IPS DF 19.7 (cell line): ENCODE data around the gene PNP.

ENCODE experiments used
- DNase-seq: peaks from one replicate; pipeline ENCODE4 v3.0.0-alpha.2; 2013; ENCODE audit warnings: low read depth, low spot score

PNP gene

GRCh38 chr14:20454516-20455354 lies 14.5 kb upstream of the PNP start, which contains the start of the genes APEX1 and OSGEP:
Gene APEX1, plus strand, starts transcription at chr14:20455226. Its CDS starts 420 bp downstream, at chr14:20455646.
Gene OSGEP, minus strand, starts transcription at chr14:20454812. Its CDS starts 129 bp downstream, at chr14:20454683.
- DNase-seq, result peak; percentile 92

- DNase-seq, result no peak
Measured at GRCh38 chr14:20455355-20456300, 13.6 kb upstream of the PNP start.

- no peak for DNase-seq
Measured at GRCh38 chr14:20456971-20457370, 12.2 kb upstream of the PNP start.

GRCh38 chr14:20458031-20458789 lies 11.0 kb upstream of the PNP start:
- no peak for DNase-seq

DNA sequence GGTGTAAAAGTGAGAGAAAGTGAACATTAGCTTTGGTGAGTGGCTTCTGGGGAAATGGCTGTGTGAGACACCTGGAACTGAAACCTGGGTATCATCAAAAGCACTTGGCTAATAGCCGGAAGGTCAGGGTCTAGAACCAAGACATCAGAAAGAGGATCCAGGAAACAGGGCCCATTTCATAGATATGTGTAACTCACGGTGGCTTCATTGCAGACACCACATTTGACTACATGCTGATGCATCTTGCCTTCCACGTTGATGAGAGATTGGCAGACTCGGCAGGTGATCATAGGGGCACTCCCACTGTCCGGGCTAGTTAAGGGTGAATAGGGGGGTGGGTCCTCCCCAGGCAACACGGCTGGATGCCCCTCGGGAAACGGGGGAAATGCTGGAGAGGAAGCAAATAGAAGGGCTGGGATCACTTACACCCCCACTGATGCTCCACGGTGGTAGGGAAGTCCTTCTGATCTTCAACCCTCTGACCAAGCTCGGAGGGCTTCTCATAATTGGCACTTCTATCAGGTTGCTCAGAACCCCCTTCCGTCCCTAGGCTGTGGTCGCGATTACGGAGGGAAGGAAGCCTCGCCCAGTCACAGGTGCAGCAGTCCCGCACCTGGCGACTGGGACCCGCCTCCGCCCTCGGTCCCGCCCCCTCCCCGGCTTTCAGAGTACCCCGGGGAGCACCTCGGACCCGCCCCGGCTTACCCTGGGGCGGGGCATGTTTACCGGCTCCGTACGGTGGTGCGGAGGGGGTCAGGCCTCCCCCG lies 8.6 kb upstream of the PNP start:
- DNase-seq, result no peak

GRCh38 chr14:20461225-20462141 lies 7.7 kb upstream of the PNP start, which contains the start of gene PIP4P1:
Gene PIP4P1, minus strand, starts transcription at chr14:20461434. Its CDS starts 109 bp downstream, at chr14:20461325.
- DNase-seq, result peak; percentile 100

GRCh38 chr14:20468764-20469241 lies 403 bp upstream of the PNP start:
- no peak for DNase-seq

GRCh38 chr14:20469890-20470602 lies 840 bp downstream of the PNP start:
- DNase-seq, result no peak

GRCh38 chr14:20470603-20470901 lies 1.3 kb downstream of the PNP start:
- no peak for DNase-seq

DNA sequence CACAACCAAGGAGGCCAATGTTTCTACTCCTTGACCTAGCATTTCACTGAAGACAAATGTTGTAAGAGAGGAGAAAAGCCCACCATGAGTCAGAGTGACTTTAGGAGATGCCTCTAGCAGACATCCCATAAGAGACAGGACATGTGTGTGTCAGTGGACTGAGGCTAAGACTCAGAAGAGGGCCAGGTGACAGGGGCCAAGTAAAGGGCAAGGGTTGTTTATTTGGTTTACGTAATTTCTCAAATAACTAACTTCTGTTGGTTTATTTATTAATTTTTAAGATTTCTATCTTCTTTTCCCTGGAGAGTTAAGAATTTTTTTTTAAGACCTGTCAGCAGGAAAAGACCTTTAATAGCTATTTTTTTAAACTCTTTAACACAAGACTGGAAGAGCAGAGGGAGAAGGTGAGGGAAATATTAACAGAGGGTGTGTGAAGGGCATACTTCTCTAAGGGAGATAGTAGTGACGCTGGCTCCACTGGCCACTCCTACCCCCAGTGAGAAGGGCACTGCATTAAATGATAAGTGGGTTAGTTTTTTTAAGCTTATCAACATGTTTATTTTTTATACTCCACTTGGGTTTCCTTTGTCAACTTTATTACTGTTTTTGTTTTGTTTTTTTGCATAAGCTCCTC lies 3.4 kb downstream of the PNP start:
- DNase-seq, result no peak

GRCh38 chr14:20476776-20477175 lies 7.6 kb downstream of the PNP start:
- DNase-seq, result no peak

- DNase-seq, result no peak
Measured at GRCh38 chr14:20477211-20477876, 8.1 kb downstream of the PNP start.

- no peak for DNase-seq
Measured at GRCh38 chr14:20478894-20479293, 9.7 kb downstream of the PNP start.

DNA sequence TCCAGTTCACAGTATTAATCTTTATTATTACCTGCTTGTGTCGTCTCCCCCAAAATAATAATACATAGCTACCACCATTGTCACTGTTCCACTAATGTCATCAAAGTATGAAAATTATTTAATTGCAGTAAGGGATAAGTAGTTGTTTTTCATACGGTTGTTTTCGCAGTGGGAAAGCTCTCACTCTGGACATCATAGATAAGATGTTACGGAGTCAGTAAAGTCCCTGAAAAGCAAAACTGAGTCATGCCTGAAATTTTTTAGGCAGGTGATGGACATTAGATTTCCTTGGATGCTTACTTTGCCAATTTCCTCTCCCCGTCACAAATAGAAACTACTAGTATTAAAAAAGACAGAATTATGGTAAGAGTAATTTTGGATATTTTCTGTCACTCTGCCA lies 13.2 kb downstream of the PNP start:
- DNase-seq, result no peak

DNA sequence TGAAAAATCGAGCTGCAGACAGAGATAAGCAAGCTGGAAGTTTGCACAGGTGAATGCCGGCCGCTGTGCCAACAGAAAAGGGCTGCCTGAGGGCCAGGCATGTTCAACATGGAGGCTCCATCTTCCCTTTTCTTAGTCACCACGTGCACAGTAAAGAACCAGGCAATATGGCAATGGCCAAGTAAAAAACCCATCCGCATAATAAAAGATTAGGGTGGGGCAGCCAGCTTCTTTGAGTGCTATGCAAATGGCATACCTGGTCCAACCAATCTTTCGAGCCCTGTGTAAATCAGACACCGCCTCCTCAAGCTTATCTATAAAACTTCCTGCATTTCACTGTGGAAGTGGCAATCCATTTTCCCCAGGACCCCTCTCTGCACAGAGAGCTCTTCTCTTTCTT lies 16.7 kb downstream of the PNP start:
- DNase-seq, result no peak

DNA sequence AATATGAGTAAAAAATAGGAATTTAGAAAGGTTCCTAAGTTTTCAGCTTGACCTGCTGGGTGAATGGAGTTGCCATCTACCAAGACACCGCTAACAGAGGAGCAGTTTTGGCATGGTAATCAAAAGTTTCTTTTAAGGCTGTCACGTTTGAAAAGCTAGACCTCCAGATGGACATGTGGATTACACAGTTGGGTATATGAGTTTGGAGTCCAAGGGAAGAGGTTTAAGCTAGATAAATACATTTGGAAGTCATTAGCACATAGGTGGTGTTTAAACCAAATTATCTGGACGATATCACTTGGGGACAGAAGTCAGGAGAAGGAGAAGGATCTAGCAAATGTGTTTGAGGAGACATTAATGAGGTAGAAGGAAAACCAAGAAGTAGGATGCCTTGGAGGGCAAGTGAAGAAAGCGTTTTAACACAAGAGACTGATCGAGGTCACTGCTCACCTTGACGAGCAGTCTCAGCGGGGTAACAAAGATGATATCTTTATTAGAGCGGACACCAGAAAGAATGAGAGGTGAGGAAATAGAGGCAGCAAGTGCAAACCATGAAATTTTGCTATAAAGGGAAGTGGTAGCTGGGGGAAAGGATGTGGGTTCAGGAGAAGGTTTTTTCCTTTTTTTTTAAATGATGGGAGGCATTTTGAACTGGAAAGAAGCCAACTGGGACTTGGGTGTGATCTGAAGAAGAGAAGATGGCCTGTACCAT lies 17.6 kb downstream of the PNP start:
- DNase-seq, result no peak

GRCh38 chr14:20487396-20487725 lies 18.2 kb downstream of the PNP start:
- DNase-seq, result no peak
